ENCODE results near the gene EPS8L3. TPM values are rescaled to one million over a fixed set of nuclear protein-coding genes. Genes with fewer than 3 reads are reported as not detected.
A peak's percentile ranks its signal among the peaks of the same experiment; 100 is the strongest.

EPS8L3 gene
- total and polyA plus RNA-seq, 2 donors (not counting 3 experiments of a cell fraction or from before 2014, with no cell fraction given): not detected

DNA sequence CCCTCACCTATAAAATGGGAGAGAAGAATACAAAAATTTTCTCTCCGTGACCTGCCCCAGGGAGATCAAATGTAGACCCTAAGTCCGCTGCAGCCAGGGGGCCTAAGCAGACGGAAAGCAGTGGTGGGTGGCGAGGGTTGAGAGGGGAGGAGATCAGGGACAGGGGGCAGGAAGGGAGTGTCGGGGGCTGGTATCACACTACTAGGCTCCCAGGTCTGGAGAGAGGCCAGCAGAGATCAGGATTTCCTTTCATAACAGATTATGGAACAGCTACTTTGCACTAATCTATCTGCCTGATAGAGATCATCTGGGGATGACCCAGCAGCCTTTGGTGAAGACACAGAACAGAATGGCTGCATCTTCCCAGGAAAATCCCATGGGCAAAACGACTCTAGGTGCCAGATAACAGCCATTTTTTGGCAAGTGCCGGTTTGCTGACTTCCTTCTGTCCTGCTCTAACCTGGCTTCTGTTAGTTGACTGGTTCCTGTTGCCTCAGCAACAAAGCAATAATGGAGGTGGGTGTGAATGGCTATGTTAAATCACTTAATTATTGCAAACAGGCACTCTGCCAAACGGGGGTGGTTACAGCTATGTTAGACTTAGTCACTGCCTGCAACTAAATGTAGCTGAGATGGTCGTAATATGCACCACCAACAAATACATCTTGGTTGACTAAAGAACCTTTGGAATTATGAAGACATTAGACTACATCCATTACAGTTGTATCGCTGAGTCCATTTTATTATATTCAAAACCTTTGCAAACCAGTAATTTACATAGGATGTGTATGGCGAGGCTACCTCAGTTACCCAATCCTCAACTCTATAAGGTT is 30.0 kb upstream of the EPS8L3 start:
- DNase-seq (ENCODE audit: low read depth, low spot score) (peak; percentile 89), FAIRE-seq (peak; percentile 74)
- Histone ChIP-seq H3K27me3 (ENCODE audit: control insufficient read depth in 2 of 2, insufficient read depth in 2 of 2, low read length in 2 of 2) (no peaks in the 10 kb centered on the region), H3K36me3 (ENCODE audit: control insufficient read depth in 2 of 2, extremely low read depth in 1 of 2, insufficient read depth in 2 of 2, low read length in 2 of 2) (no peaks in the 10 kb centered on the region), H2AFZ (ENCODE audit: low read depth, low read length) (peak overlapping the region; percentile 23), H3K9me3 (replicated peaks; ENCODE audit: control insufficient read depth, insufficient read depth, low read length) (no peaks in the 10 kb centered on the region), H4K20me1 (replicated peaks; ENCODE audit: control insufficient read depth, extremely low read depth, insufficient read depth, low read length) (no peaks in the 10 kb centered on the region), H3K4me3 (replicated peaks in 1 of 3; ENCODE audit: insufficient read depth in 1 of 3, low read depth in 1 of 3, low read length in 3 of 3) (no peak overlapping the region), H3K4me1 (ENCODE audit: control insufficient read depth, extremely low read depth, insufficient read depth, low read length) (peaks cover 38% of the 10 kb centered on the region), H3K9ac (replicated peaks; ENCODE audit: extremely low read depth, insufficient read depth, low read length) (no peak overlapping the region), H3K9me1 (replicated peaks; ENCODE audit: control insufficient read depth, extremely low read depth, insufficient read depth, low read length) (no peaks in the 10 kb centered on the region), H3K27ac (ENCODE audit: insufficient read depth, low read depth, low read length) (peak overlapping the region; percentile 16), H3K79me2 (ENCODE audit: control insufficient read depth, insufficient read depth, low read length) (no peaks in the 10 kb centered on the region), H3K4me2 (ENCODE audit: insufficient read depth, low read length) (no peak overlapping the region)
- POLR2A ChIA-PET: no interaction called here
- dilution Hi-C loops (cut with MboI; ENCODE audit: extremely low pct_ligation_motif_present, low sequenced_read_pairs) (loop anchor here (25.0 kb wide), 1 partner anchor 219 kb away; no protein-coding TSS in a partner anchor), intact Hi-C loops (cut with micrococcal nuclease) (loop anchor here (1.0 to 5.0 kb wide), 3 partner anchors 83 to 139 kb away; no protein-coding TSS in a partner anchor)
- no TSS peak for BruUV-seq (replicated peaks)
- TF ChIP-seq POLR2A (IDR thresholded peaks at IDR 0.05; ENCODE audit: low read depth, low read length) (no peak), MYC (IDR thresholded peaks at IDR 0.05; ENCODE audit: low read depth, low read length) (no peak), JUN (IDR thresholded peaks at IDR 0.05; ENCODE audit: borderline replicate concordance, insufficient read depth, insufficient read length, low read depth) (no peak), FOS (IDR thresholded peaks at IDR 0.05; ENCODE audit: borderline replicate concordance, insufficient read depth, low read length) (no peak), GATA2 (IDR thresholded peaks at IDR 0.05; ENCODE audit: insufficient read depth, insufficient read length, low read depth, low read length) (no peak), EZH2 (IDR thresholded peaks at IDR 0.05; ENCODE audit: borderline replicate concordance, low read depth, low read length, severe bottlenecking) (no peak), POLR2AphosphoS5 (IDR thresholded peaks at IDR 0.05; ENCODE audit: insufficient read depth, low read depth, low read length) (no peak)
- TF ChIP-seq, protein P1, sequence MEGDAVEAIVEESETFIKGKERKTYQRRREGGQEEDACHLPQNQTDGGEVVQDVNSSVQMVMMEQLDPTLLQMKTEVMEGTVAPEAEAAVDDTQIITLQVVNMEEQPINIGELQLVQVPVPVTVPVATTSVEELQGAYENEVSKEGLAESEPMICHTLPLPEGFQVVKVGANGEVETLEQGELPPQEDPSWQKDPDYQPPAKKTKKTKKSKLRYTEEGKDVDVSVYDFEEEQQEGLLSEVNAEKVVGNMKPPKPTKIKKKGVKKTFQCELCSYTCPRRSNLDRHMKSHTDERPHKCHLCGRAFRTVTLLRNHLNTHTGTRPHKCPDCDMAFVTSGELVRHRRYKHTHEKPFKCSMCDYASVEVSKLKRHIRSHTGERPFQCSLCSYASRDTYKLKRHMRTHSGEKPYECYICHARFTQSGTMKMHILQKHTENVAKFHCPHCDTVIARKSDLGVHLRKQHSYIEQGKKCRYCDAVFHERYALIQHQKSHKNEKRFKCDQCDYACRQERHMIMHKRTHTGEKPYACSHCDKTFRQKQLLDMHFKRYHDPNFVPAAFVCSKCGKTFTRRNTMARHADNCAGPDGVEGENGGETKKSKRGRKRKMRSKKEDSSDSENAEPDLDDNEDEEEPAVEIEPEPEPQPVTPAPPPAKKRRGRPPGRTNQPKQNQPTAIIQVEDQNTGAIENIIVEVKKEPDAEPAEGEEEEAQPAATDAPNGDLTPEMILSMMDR (IDR thresholded peaks at IDR 0.05; ENCODE audit: extremely low read depth in 1 of 2, insufficient read depth in 1 of 2, low read depth in 1 of 2, low read length in 2 of 2): no peak
- TF ChIP-seq, protein P2, sequence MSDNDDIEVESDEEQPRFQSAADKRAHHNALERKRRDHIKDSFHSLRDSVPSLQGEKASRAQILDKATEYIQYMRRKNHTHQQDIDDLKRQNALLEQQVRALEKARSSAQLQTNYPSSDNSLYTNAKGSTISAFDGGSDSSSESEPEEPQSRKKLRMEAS (IDR thresholded peaks at IDR 0.05; ENCODE audit: insufficient read depth, insufficient read length): no peak
- CTCF ChIA-PET: interaction anchor here (0.9 to 6.2 kb wide), 8 partner anchors 12 to 236 kb away, joined by 3 to 329 read pairs (median 6); partner anchors contain the start of gene AHCYL1

All from endothelial cell of umbilical vein (primary cell).